Endometrium (tissue), 2 donors: ENCODE data around the gene REEP5.
"Not testable (repeated sequence)": the region's sequence is repeated elsewhere in the genome, so short reads cannot be mapped to it uniquely, and the experiment has no call there.

Experiments
- FAIRE-seq: peaks from 2 replicates; lab custom pipeline; 2012; peaks lifted over from hg19 to GRCh38; lab: Jason Lieb, UNC
- donor health status: control.
- donor health status: control.

The REEP5 gene

GRCh38 chr5:112885001-112885400 lies 37.0 kb downstream of the REEP5 start:
- no peak for FAIRE-seq

- no peak for FAIRE-seq
Observed at GRCh38 chr5:112883192-112883591, 38.8 kb downstream of the REEP5 start.

GRCh38 chr5:112880219-112880964 lies 41.6 kb downstream of the REEP5 start:
- no peak for FAIRE-seq

- no peak for FAIRE-seq
Observed at GRCh38 chr5:112878760-112879159, 43.3 kb downstream of the REEP5 start.

GRCh38 chr5:112878101-112878500 lies 43.9 kb downstream of the REEP5 start:
- no peak for FAIRE-seq

GRCh38 chr5:112876362-112876761 lies 45.7 kb downstream of the REEP5 start:
- no peak for FAIRE-seq

GRCh38 chr5:112870966-112871365 lies 51.1 kb downstream of the REEP5 start:
- FAIRE-seq: no peak

- FAIRE-seq: no peak
Observed at GRCh38 chr5:112869948-112870347, 52.1 kb downstream of the REEP5 start.

GRCh38 chr5:112867411-112867810 lies 54.6 kb downstream of the REEP5 start:
- FAIRE-seq: no peak

GRCh38 chr5:112866739-112867138 lies 55.3 kb downstream of the REEP5 start:
- FAIRE-seq: no peak

GRCh38 chr5:112865128-112865527 lies 56.9 kb downstream of the REEP5 start:
- no peak for FAIRE-seq

- no peak for FAIRE-seq
Observed at GRCh38 chr5:112863549-112863948, 58.5 kb downstream of the REEP5 start.

- FAIRE-seq: no peak
Observed at GRCh38 chr5:112862085-112862484, 59.9 kb downstream of the REEP5 start.

- no peak for FAIRE-seq
Observed at GRCh38 chr5:112861638-112861985, 60.4 kb downstream of the REEP5 start.

GRCh38 chr5:112860929-112861637 lies 60.9 kb downstream of the REEP5 start, which contains the start of gene SRP19:
SRP19 (plus strand) TSS chr5:112861287; CDS start chr5:112861377, 90 bp downstream.
- peak; percentile 85 for FAIRE-seq

GRCh38 chr5:112860571-112860928 lies 61.5 kb downstream of the REEP5 start:
- not testable (repeated sequence) for FAIRE-seq

- no peak for FAIRE-seq
Observed at GRCh38 chr5:112857866-112858265, 64.2 kb downstream of the REEP5 start.

- FAIRE-seq: no peak
Observed at GRCh38 chr5:112854651-112855050, 67.4 kb downstream of the REEP5 start.

- no peak for FAIRE-seq
Observed at GRCh38 chr5:112849912-112850311, 72.1 kb downstream of the REEP5 start.

- FAIRE-seq: no peak
Observed at GRCh38 chr5:112848116-112848811, 73.8 kb downstream of the REEP5 start.

- no peak for FAIRE-seq
Observed at GRCh38 chr5:112847306-112847705, 74.7 kb downstream of the REEP5 start.

- FAIRE-seq: no peak
Observed at GRCh38 chr5:112846556-112846955, 75.5 kb downstream of the REEP5 start.

- no peak for FAIRE-seq
Observed at GRCh38 chr5:112844489-112844888, 77.5 kb downstream of the REEP5 start.
